ENCODE measurements around the gene PALLD.

DNA sequence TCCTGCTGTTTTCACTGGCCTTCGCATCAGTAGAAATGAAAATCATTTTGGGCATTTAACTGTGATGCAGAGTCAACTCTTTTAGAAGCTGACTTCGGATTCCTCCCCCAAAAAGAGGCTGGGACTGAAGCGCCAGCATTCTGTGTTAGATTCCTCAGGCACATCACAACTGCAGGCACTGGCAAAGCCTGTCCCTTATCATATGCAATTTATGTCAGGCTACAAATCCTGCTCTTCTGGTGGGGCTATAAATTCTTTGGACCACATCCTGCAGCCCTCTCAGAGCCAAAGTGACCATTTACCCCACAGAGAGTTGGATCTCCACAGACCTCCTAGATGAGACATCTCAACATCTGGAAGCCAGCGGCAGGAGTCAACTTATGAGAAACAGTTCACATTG, 374.8 kb downstream of the PALLD start:
- TF ChIP-seq, protein P1, sequence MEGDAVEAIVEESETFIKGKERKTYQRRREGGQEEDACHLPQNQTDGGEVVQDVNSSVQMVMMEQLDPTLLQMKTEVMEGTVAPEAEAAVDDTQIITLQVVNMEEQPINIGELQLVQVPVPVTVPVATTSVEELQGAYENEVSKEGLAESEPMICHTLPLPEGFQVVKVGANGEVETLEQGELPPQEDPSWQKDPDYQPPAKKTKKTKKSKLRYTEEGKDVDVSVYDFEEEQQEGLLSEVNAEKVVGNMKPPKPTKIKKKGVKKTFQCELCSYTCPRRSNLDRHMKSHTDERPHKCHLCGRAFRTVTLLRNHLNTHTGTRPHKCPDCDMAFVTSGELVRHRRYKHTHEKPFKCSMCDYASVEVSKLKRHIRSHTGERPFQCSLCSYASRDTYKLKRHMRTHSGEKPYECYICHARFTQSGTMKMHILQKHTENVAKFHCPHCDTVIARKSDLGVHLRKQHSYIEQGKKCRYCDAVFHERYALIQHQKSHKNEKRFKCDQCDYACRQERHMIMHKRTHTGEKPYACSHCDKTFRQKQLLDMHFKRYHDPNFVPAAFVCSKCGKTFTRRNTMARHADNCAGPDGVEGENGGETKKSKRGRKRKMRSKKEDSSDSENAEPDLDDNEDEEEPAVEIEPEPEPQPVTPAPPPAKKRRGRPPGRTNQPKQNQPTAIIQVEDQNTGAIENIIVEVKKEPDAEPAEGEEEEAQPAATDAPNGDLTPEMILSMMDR (IDR thresholded peaks at IDR 0.05): no peak
- TF ChIP-seq EZH2 (IDR thresholded peaks at IDR 0.05) (no peak), EZH2phosphoT487 (IDR thresholded peaks at IDR 0.05) (no peak)
